Calu3 (cell line): ENCODE results near the gene HSPA1L. TPM values are rescaled to one million over a fixed set of nuclear protein-coding genes. Genes with fewer than 3 reads are reported as not detected.

Experiments
- BruUV-seq: library from RNA; stranded (reverse); fragments of 400-500 nt; replicated peaks from 2 replicates; lab custom pipeline; 2021; lab: Mats Ljungman, UMichigan
- CTCF ChIA-PET: fragments of 300-600 bp; sonication (Branson Sonifier 250); formaldehyde crosslinking; loops from one replicate; lab custom pipeline; 2022; ENCODE audit warnings: antibody characterized with exemption; lab: Charles Lee
- DNase-seq: peaks from one replicate; pipeline ENCODE4 v3.0.0; 2022
- H3K27ac Mint-ChIP-seq: one replicate; pipeline ENCODE4 v1.8.0; 2022; ENCODE audit warnings: mixed read lengths; ENCODE audit not compliant: unreplicated experiment
- H3K27me3 Mint-ChIP-seq: one replicate; pipeline ENCODE4 v1.8.0; 2022; ENCODE audit warnings: mixed read lengths; ENCODE audit not compliant: unreplicated experiment
- H3K36me3 Mint-ChIP-seq: one replicate; pipeline ENCODE4 v1.8.0; 2022; ENCODE audit warnings: mild to moderate bottlenecking, moderate library complexity, mixed read lengths; ENCODE audit not compliant: insufficient read depth, unreplicated experiment
- H3K4me1 Mint-ChIP-seq: one replicate; pipeline ENCODE4 v1.8.0; 2022; ENCODE audit warnings: mild to moderate bottlenecking, low read depth, mixed read lengths; ENCODE audit not compliant: unreplicated experiment
- H3K4me3 Mint-ChIP-seq: one replicate; pipeline ENCODE4 v1.8.0; 2022; ENCODE audit warnings: mild to moderate bottlenecking, low read depth, moderate library complexity, mixed read lengths; ENCODE audit not compliant: unreplicated experiment
- H3K9me3 Mint-ChIP-seq: one replicate; pipeline ENCODE4 v1.8.0; 2022; ENCODE audit warnings: low read depth, mixed read lengths; ENCODE audit not compliant: unreplicated experiment
- intact Hi-C: fragments of 100-400 bp; cut with micrococcal nuclease; formaldehyde crosslinking; loops from one replicate; pipeline ENCODE4 v1.10.0; 2022; ENCODE audit not compliant: unreplicated experiment
- total RNA-seq: library from RNA; stranded (reverse); gene quantifications from 2 replicates; pipeline ENCODE4 v1.2.3, GENCODE V29; 2022
- TF ChIP-seq, protein P1 (sequence below): fragments of 200-600 bp; IDR thresholded peaks from one replicate; pipeline ENCODE4 v1.8.0; 2022; ENCODE audit warnings: antibody characterized with exemption; ENCODE audit not compliant: unreplicated experiment

Gene HSPA1L
- total RNA-seq, 1 experiment from 2014 or later, result 4.2 TPM

DNA sequence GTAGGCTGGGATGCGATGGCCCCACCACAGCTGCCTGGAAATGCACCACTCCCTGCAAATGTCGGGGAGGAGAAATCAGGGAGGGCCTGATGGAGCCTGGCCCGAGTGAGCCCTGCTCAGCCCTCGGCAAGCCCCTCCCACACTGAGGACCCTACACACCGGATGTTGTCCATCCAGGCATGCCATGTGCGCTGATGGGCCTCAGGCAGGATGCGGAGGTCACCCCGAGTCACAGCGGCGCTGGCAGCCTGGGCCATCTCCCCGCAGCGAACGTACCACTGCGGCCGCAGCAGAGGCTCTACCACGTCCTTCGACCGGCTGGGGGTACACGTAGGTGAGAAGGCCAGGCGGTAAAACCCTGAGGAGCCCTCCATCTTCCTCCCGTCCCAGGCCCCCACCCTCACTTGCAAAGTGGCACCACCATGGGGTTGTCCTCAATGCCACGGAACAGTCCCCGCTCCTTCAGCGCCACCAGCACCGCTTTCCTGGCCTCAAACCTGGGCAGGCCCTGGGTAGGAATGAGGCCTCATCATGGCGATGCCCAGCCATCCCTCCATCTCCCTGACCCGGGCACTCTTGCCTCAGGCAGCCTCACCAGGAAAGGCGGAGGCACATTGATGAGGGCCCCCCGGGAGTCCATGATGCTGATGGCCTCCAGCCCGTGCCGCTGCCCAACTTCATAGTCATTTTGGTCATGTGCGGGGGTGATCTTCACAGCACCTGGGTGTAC, 32.8 kb downstream of the HSPA1L start:
- CTCF ChIA-PET, result no interaction called here
- Mint-ChIP-seq H3K27me3 (no peaks in the 10 kb centered on the region), H3K4me3 (no peak overlapping the region), H3K4me1 (peaks cover 8% of the 10 kb centered on the region), H3K36me3 (peaks cover 99% of the 10 kb centered on the region), H3K9me3 (no peaks in the 10 kb centered on the region), H3K27ac (peak overlapping the region; percentile 47)
- TF ChIP-seq, protein P1, sequence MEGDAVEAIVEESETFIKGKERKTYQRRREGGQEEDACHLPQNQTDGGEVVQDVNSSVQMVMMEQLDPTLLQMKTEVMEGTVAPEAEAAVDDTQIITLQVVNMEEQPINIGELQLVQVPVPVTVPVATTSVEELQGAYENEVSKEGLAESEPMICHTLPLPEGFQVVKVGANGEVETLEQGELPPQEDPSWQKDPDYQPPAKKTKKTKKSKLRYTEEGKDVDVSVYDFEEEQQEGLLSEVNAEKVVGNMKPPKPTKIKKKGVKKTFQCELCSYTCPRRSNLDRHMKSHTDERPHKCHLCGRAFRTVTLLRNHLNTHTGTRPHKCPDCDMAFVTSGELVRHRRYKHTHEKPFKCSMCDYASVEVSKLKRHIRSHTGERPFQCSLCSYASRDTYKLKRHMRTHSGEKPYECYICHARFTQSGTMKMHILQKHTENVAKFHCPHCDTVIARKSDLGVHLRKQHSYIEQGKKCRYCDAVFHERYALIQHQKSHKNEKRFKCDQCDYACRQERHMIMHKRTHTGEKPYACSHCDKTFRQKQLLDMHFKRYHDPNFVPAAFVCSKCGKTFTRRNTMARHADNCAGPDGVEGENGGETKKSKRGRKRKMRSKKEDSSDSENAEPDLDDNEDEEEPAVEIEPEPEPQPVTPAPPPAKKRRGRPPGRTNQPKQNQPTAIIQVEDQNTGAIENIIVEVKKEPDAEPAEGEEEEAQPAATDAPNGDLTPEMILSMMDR, result no peak
- BruUV-seq, result TSS peak; percentile 4
- DNase-seq, result no peak
- intact Hi-C loops, result no loop called here

DNA sequence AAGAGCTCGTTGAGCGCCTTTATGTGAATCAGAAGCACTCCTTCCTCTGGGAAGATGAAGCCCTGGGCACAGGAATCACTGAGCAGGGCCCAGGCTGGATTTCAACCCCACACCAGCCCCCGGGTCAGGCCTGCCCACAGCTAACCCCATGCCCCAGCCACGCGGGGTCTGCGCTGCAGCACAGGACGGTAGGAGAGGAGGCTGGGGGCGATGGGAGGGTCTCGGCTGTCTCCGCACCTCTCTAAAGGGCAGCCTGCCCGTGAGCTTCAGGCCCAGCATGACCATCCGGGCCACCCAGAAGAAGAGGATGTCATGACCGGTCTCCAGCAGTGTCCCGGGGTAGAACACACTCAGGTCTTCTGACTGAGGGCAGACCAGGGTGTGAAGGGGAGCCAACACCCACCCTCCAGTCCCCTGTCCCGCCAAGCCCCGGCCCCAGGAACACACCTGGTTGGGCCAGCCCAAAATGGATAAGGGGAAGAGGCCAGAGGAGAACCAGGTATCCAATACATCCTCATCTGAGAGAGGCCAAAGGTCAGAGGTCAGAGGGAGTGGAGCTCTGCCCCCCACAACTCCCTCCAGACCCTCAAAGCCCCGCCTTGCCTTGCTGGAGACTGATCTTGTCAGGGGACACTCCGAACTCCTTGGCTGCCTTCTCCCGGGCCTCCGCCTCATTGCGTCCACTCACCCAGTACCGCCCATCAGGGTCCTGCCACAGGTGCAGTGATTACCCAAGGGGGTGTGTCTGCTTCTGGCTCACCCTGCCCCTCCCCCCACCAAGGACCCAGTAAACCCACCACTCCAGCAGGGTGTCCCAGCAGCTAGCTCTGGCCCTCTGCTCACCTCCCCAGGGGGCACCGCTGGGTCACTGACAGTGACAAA, 33.6 kb downstream of the HSPA1L start:
- Mint-ChIP-seq H3K9me3 (no peaks in the 10 kb centered on the region), H3K27me3 (no peaks in the 10 kb centered on the region), H3K36me3 (peaks cover 99% of the 10 kb centered on the region), H3K27ac (peak overlapping the region; percentile 15), H3K4me3 (no peak overlapping the region), H3K4me1 (peaks cover 15% of the 10 kb centered on the region)
- TF ChIP-seq, protein P1, result no peak
- no TSS peak for BruUV-seq
- intact Hi-C loops, result no loop called here
- CTCF ChIA-PET, result no interaction called here
- DNase-seq, result no peak

DNA sequence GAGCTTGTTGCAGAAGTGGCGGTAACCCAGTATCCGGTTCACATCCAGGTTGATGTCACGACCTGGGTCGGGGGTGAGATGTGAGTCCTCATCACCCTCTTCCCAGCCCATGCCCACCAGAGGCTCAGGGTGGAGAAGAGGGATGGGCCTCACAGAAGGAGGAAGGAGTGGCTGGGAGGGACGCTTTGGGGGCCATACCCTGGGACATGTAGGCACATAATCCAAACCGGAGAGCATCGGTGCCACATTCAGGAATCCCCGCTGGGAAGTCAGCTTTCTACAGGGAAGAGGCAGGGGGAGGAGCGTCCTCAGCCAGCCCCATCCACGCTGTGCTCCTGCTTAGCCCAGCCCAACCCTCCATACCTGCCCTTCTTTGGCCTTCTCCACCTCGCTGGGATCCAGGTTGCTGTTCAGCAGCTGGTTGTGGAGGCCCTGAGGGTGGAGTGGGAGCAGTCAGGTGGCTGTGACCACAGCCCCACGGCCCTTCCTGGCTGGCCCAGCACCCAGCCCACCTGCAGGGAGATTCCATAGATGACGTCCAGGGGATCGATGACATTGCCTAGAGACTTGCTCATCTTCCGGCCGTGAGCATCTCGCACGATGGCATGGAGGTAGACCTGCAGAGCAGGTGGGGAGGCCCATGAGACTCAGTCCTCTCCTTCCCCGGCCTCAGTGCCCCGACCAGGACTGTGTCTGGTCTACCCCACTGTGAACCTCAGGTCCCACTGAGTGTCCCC, 34.4 kb downstream of the HSPA1L start:
- H3K4me3 Mint-ChIP-seq, result no peak overlapping the region
- CTCF ChIA-PET, result interaction anchor here (0.5 kb wide), 1 partner anchor 116 kb away, joined by 3 read pairs; the partner anchor contains the start of gene GPANK1
- H3K27me3 Mint-ChIP-seq, result no peaks in the 10 kb centered on the region
- intact Hi-C loops, result no loop called here
- no peak for DNase-seq
- peaks cover 23% of the 10 kb centered on the region for H3K4me1 Mint-ChIP-seq
- no peaks in the 10 kb centered on the region for H3K9me3 Mint-ChIP-seq
- BruUV-seq, result no TSS peak
- TF ChIP-seq, protein P1, result no peak
- H3K36me3 Mint-ChIP-seq, result peaks cover 99% of the 10 kb centered on the region
- peak overlapping the region; percentile 15 for H3K27ac Mint-ChIP-seq

DNA sequence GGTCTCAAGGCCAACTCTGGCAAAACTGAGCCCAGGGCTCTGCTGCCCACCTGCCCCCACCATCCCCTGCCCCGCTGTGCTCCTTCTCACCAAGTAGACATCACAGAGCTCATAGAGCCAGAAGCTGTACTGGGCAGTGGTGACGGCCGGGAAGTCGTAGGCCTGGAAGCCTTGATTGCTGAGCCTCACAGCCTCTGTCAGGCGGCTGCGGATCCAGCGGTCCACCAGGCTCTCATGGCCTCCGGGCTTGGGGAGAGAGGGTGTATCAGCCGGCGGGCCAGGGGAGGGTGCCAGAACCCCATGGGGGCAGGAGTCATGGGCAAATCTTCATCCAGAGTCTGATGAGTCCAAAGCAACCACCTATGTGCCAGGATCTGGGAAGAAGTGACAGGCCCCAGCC, 35.2 kb downstream of the HSPA1L start:
- intact Hi-C loops, result loop anchor here (5.0 to 10.0 kb wide), 3 partner anchors 42 to 165 kb away; partner anchors contain the start of genes CFB and NEU1
- no peak overlapping the region for H3K27ac Mint-ChIP-seq
- CTCF ChIA-PET, result no interaction called here

More for the DNA sequence above, 35.2 kb downstream of the HSPA1L start:
- peaks cover 30% of the 10 kb centered on the region for H3K4me1 Mint-ChIP-seq
- no peak for DNase-seq
- H3K9me3 Mint-ChIP-seq, result no peaks in the 10 kb centered on the region
- TF ChIP-seq, protein P1, result no peak
- peaks cover 99% of the 10 kb centered on the region for H3K36me3 Mint-ChIP-seq
- H3K4me3 Mint-ChIP-seq, result no peak overlapping the region
- H3K27me3 Mint-ChIP-seq, result no peaks in the 10 kb centered on the region
- BruUV-seq, result no TSS peak
